ENCODE results near the gene NCAN. TPM values are rescaled to one million over a fixed set of nuclear protein-coding genes. Genes with fewer than 3 reads are reported as not detected.

The NCAN gene
- total RNA-seq, 1 experiment from 2014 or later = 0.15 TPM

DNA sequence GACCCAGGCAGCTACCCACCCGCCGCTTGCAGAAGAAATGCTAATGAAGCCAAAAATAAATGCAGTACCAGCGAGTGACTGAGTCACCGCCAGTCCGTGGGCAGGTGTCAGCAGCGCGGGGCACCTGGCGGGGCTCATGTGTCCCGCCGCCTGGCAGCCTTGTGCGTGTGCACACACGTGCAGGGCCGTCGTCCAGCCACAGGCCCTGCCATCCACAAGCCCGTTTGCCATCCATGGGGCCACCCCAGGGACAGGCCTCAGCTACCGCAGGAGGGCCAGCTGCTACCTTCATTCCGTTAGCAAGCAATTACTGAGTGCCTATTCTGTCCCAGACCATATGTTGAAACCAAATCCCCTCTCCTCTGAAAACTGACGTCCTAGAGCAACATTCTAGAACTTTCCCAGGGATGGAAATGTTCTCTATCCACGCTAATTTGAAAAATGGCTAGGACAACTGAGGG, 20.5 kb downstream of the NCAN start:
- intact Hi-C loops (cut with micrococcal nuclease; ENCODE audit: unreplicated experiment) = no loop called here
- Histone ChIP-seq H3K4me3 (ENCODE audit: low read depth in 2 of 2, low read length in 2 of 2) (no peak overlapping the region), H3K4me1 (ENCODE audit: control insufficient read depth, insufficient read depth, low read length) (no peaks in the 10 kb centered on the region), H3K27ac (ENCODE audit: low read length) (no peak overlapping the region), H3K36me3 (ENCODE audit: control insufficient read depth, insufficient read depth, low read length) (no peaks in the 10 kb centered on the region), H3K27me3 (ENCODE audit: control insufficient read depth, insufficient read depth, low read length) (no peaks in the 10 kb centered on the region), H3K9me3 (ENCODE audit: control insufficient read depth, insufficient read depth, low read depth, low read length) (peaks cover 6% of the 10 kb centered on the region; the same call in 1 of the 2 replicates)
- TF ChIP-seq, protein P1, sequence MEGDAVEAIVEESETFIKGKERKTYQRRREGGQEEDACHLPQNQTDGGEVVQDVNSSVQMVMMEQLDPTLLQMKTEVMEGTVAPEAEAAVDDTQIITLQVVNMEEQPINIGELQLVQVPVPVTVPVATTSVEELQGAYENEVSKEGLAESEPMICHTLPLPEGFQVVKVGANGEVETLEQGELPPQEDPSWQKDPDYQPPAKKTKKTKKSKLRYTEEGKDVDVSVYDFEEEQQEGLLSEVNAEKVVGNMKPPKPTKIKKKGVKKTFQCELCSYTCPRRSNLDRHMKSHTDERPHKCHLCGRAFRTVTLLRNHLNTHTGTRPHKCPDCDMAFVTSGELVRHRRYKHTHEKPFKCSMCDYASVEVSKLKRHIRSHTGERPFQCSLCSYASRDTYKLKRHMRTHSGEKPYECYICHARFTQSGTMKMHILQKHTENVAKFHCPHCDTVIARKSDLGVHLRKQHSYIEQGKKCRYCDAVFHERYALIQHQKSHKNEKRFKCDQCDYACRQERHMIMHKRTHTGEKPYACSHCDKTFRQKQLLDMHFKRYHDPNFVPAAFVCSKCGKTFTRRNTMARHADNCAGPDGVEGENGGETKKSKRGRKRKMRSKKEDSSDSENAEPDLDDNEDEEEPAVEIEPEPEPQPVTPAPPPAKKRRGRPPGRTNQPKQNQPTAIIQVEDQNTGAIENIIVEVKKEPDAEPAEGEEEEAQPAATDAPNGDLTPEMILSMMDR (IDR thresholded peaks at IDR 0.05) = no peak
- TF ChIP-seq TCF7L2 (IDR thresholded peaks at IDR 0.05; ENCODE audit: low read depth, low read length) = no peak
- no peak for TF ChIP-seq SIN3A (IDR thresholded peaks at IDR 0.05; ENCODE audit: borderline replicate concordance, insufficient read depth, low read depth, low read length)
- no peak for TF ChIP-seq POLR2AphosphoS5 (IDR thresholded peaks at IDR 0.05; ENCODE audit: low read depth, low read length)
- TF ChIP-seq, protein P2, sequence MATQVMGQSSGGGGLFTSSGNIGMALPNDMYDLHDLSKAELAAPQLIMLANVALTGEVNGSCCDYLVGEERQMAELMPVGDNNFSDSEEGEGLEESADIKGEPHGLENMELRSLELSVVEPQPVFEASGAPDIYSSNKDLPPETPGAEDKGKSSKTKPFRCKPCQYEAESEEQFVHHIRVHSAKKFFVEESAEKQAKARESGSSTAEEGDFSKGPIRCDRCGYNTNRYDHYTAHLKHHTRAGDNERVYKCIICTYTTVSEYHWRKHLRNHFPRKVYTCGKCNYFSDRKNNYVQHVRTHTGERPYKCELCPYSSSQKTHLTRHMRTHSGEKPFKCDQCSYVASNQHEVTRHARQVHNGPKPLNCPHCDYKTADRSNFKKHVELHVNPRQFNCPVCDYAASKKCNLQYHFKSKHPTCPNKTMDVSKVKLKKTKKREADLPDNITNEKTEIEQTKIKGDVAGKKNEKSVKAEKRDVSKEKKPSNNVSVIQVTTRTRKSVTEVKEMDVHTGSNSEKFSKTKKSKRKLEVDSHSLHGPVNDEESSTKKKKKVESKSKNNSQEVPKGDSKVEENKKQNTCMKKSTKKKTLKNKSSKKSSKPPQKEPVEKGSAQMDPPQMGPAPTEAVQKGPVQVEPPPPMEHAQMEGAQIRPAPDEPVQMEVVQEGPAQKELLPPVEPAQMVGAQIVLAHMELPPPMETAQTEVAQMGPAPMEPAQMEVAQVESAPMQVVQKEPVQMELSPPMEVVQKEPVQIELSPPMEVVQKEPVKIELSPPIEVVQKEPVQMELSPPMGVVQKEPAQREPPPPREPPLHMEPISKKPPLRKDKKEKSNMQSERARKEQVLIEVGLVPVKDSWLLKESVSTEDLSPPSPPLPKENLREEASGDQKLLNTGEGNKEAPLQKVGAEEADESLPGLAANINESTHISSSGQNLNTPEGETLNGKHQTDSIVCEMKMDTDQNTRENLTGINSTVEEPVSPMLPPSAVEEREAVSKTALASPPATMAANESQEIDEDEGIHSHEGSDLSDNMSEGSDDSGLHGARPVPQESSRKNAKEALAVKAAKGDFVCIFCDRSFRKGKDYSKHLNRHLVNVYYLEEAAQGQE (IDR thresholded peaks at IDR 0.05; ENCODE audit: insufficient read depth in 1 of 2, low read depth in 2 of 2, low read length in 1 of 2) = no peak
- ChIA-PET POLR2A (no interaction called here), CTCF (no interaction called here)
- in situ Hi-C loops (cut with HindIII; ENCODE audit: low pct_unique_long_range_greater_than_20kb, low sequenced_read_pairs) = no loop called here
- no TSS peak for BruUV-seq (replicated peaks)
- ATAC-seq = no peak
- no peak for DNase-seq (ENCODE audit: low read depth, low spot score)

DNA sequence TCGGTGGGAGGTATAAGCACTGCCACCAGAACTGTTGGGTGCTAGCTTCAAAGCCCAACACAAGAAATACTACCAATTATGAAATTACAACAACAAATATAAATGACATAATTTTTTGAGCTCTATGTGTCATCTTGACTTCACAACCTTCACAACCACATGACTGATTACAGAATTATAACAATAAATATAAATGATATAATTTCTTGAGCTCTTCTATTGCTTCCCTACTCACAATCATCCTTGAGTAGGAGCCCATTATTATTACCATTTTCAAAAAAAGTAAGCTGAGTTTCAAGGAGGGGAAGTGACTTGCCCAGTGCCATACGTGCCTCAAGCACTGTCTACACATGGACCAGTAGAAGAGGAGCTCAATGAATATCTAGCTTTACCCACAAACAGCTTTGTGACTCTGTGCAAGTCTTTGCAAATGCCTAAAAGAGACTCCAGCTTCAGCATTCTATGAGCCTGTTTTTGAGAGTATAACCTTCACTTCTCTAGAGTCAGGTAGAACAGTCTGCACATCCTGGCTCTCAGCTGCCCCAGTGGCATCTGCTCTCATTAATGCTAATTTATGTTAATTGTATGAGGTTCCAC, 22.6 kb downstream of the NCAN start:
- no peak for TF ChIP-seq SIN3A (IDR thresholded peaks at IDR 0.05; ENCODE audit: borderline replicate concordance, insufficient read depth, low read depth, low read length)
- TF ChIP-seq, protein P1 (IDR thresholded peaks at IDR 0.05) = no peak
- TF ChIP-seq TCF7L2 (IDR thresholded peaks at IDR 0.05; ENCODE audit: low read depth, low read length) = no peak
- no peak for TF ChIP-seq POLR2AphosphoS5 (IDR thresholded peaks at IDR 0.05; ENCODE audit: low read depth, low read length)
- TF ChIP-seq, protein P2 (IDR thresholded peaks at IDR 0.05; ENCODE audit: insufficient read depth in 1 of 2, low read depth in 2 of 2, low read length in 1 of 2) = no peak
- Histone ChIP-seq H3K27me3 (ENCODE audit: control insufficient read depth, insufficient read depth, low read length) (no peaks in the 10 kb centered on the region), H3K4me1 (ENCODE audit: control insufficient read depth, insufficient read depth, low read length) (no peaks in the 10 kb centered on the region), H3K27ac (ENCODE audit: low read length) (no peak overlapping the region), H3K36me3 (ENCODE audit: control insufficient read depth, insufficient read depth, low read length) (no peaks in the 10 kb centered on the region), H3K4me3 (ENCODE audit: low read depth in 2 of 2, low read length in 2 of 2) (no peak overlapping the region), H3K9me3 (ENCODE audit: control insufficient read depth, insufficient read depth, low read depth, low read length) (peaks cover 6% of the 10 kb centered on the region; the same call in 1 of the 2 replicates)
- POLR2A ChIA-PET = interaction anchor here (0.5 to 0.6 kb wide), 2 partner anchors 12 to 245 kb away, joined by 3 to 11 read pairs; no protein-coding TSS in a partner anchor
- intact Hi-C loops (cut with micrococcal nuclease; ENCODE audit: unreplicated experiment) (no loop called here), in situ Hi-C loops (cut with HindIII; ENCODE audit: low pct_unique_long_range_greater_than_20kb, low sequenced_read_pairs) (no loop called here)
- BruUV-seq (replicated peaks) = no TSS peak
- CTCF ChIA-PET = interaction anchor here (0.5 to 0.6 kb wide), 2 partner anchors 28 to 60 kb away, joined by 6 to 8 read pairs; no protein-coding TSS in a partner anchor
- ATAC-seq (no peak), DNase-seq (ENCODE audit: low read depth, low spot score) (no peak)
